Stimulated activated CD8-positive, alpha-beta memory T cell treated with anti-CD3 and anti-CD28 coated beads, Interleukin-7, amount 100 ng/mL, for 4 hours (primary cell): Measurements from ENCODE around the gene RIPPLY2.

Source experiments
- DNase-seq, 2 donors: peaks; one replicate each; pipeline ENCODE4 v3.0.0-alpha.2; 2020; ENCODE audit warnings: low read depth in 2 of 2

RIPPLY2 gene

GRCh38 chr6:83905648-83906047, 52.5 kb downstream of the RIPPLY2 start:
- no peak for DNase-seq
